Endothelial cell of hepatic sinusoid (primary cell): ENCODE results near the gene PPCDC.

Source experiments
- in situ Hi-C: cut with HindIII; loops from 2 replicates; pipeline ENCODE4 v1.10.0; 2017; ENCODE audit warnings: low sequenced_read_pairs

PPCDC gene, protein sequence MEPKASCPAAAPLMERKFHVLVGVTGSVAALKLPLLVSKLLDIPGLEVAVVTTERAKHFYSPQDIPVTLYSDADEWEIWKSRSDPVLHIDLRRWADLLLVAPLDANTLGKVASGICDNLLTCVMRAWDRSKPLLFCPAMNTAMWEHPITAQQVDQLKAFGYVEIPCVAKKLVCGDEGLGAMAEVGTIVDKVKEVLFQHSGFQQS

DNA sequence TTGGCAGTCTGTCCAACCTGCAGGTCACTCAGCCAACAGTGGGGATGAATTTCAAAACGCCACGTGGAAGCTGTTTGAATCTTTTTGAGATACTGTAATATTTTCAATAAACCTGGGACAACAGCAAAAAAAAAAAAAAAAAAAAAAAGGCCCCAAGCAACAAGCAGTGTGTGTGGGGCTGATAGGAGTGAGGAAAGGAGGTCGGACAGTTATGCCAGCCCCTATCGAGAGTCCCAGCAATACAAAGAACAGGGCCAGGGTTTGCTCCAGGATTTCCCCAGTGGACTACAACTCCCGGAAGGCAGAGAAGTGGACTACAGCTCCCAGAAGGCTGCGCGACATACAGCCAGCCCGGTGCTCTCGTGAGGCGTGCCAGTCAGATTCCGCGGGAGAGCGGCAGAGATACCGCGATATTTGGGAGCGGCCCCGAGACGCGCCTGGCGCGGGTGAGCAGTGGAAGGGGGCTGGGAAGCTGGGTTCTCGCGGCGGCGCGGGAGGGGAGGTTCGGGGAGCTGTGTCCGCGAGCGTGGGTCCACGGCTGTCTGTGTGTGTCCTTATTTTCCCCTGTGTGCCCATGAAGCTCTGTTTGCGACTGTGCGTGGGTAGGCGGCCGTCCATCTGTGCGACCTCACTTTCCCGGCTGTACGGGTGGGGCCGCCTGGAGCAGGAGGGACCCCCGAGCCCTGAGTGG is at the start of gene PPCDC:
PPCDC (plus strand) TSS at position 410 of the 691 bp plus-strand sequence. CDS start 4,729 bp downstream, outside the sequence.
- in situ Hi-C loops: no loop called here

DNA sequence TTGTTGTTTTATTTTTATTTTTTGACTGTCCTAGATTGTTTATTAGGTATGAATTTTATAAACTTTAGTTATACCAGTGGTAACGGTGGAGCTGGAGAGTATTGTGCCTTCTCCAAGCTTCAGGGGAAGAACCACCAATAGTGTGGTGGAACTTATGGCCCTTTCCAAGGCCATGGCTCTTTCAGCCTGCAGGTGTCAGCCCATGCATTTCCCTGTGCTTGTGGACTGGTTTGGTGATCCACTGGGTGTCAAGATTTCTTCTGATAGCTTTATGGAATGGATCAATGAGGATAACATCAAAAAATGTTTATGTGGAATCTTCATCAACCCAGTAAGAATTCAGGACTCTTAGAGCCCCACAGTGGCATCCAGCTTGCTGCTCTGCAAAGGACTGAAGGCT is 47.2 kb upstream of the PPCDC start:
- in situ Hi-C loops: no loop called here

DNA sequence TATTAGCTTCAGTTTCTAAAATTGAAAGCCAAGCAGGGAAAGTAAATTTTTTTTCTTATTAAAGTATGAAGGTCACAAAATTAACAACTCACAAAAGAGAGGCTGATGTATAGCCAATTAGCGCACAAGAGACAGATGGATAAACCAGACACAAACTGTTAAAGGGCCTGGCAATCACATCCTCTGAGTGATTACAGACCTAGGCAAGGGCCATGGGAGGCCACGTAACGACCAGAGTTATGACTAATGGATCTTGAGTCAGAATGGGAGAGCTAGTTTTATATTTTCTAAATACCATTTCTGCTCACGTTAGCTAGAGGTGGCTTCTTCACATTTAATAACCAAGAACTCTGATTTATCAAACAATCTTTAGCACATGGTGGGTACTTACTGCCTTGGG is 45.8 kb upstream of the PPCDC start:
- in situ Hi-C loops: no loop called here

DNA sequence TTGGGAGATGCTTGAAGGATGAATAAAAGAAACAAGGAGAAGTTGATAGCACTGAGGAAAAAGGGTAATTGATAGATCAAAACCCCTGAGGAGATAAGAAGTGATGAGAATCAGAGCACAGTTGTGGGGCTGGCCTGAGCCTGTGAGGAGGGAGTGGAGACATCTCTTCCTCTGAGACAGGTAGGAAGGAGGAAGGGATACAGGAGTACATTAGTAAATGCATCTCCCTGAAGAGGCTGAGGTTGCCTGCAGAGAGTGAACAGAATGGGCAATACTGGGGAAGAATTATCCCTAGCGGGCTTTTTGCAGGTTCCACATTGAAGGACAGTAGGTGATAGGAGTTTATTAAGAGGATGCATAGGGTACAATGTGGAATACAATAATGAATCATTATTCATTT is 45.3 kb upstream of the PPCDC start:
- in situ Hi-C loops: no loop called here

DNA sequence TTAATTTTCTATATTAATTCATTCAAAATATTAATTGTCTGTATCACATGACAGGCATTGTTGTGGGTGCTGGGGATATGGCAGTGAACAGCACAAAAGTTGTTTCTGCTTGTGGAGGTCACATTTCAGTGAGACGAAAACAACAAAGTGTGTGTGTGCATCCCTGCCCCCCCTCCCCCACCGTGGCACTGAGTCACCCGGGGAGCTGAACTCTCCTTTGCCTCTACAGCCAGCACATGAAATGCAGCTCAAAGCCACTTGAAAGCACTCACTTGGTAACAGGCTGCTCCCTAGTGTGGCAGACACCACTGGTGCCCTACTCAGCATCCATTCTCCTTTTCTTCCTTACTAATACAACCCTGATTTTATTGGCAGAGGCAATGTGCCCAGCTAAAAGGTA is 44.9 kb upstream of the PPCDC start:
- in situ Hi-C loops: no loop called here

DNA sequence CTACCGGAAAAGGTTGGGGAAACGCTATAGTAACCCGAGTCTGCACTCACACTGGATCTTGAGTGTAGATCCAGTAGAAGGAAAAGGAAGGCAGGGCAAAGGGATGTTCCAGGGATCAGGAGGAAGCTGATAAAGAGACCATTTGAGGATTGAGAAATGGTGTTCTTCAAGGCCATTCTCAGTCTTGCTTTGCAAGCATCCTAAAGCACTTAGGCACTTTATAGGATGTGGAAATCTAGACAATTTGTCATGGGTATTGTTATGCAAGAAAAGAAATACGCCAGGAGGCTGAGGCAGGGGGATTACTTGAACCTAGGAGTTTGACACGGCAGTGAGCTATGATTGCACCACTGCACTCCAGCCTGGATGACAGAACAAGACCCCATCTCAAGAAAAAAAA is 41.2 kb upstream of the PPCDC start:
- in situ Hi-C loops: no loop called here

DNA sequence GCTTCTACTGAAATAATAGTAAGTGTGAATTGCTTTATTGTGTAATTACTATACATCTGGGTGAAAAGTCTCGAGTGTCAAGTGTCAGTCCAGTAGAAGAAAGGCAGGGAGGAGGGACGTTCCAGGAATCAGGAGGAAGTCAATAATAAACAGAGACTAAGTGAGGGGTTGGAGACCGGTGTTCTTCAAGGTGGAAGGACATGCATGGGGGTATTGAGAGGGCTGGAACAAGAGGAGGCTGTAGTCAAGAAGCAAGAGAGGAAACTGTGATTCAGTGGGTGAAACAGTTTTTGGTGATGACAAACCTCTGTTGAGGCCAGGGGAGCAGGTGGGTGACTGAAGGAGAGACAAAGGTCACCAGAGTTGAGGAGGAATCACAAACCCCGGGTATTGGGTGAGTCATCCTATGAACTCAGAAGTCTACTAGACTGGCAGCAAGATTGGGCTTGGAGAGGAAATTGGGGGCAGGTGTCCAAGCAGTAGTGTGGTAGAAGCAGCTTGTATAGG is 39.6 kb upstream of the PPCDC start:
- in situ Hi-C loops: no loop called here

DNA sequence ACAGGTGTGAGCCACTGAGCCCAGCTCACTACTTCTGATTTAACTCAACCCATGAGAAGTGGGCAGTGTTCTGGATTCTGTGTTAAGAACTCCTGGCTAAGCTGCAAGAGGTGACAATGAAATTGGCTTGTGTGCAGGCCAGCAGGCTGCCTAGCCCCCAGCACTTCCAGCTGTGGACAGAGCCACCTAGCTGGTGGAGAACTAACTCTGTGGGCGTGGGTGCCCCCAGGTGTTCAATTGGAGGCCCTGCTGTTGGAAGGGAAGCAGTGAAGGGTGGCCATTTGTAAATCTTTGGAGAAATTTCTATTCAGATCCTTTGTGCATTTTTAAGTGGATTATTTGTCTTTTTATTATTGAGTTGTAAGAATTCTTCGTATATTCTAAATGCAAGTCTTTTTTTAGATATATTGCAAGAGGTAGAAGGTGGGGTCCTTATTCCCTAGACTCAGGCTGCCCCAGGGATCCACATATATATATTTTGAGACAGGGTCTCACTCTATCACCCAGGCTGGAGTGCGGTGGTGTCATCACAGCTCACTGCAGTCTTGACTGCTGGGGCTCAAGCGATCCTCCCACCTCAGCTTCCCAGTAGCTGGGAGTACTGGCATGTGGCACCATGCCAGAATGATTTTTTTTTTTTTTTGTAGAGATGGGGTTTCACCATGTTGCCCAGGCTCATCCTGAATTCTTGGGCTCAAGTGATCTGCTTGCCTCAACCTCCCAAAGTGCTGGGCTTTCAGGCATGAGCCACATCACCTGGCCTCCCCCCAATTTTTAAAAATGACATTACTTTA is 35.2 kb upstream of the PPCDC start:
- in situ Hi-C loops: no loop called here

DNA sequence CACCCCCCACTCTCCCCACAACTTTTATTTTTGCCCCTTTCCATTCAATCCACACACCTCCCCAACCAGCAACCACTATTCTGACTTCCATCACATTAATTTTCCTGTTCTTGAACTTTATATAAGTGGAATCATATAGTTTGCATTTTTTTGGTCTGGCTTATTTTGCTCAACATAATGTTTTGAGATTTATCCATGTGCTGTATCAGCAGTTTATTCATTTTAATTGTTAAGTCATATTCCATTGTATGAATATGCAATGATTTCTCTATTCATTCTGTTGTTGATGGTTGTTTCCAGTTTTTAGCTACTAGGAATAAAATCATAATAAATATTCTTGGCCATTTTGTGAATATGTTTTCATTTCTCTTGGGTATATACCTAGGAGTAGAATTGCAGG is 33.9 kb upstream of the PPCDC start:
- in situ Hi-C loops: no loop called here

DNA sequence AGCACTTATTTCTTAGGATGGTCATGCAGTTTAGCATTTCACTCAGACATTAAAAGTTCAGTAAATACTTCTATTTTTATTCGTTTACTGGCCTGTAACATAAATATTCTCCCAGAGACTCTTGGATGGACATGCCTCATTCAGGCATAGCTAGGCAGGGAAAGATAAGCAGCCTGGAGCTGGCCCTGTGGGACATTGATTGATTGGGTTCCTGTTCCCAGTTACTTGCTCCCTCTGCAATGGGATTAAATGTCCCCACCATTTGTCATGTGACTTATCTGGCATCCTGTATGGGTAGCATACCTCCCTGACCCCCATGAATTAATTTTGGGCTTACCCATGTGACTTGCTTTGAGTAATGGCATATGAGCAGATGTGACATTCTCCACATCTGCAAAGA is 30.8 kb upstream of the PPCDC start:
- in situ Hi-C loops: no loop called here

DNA sequence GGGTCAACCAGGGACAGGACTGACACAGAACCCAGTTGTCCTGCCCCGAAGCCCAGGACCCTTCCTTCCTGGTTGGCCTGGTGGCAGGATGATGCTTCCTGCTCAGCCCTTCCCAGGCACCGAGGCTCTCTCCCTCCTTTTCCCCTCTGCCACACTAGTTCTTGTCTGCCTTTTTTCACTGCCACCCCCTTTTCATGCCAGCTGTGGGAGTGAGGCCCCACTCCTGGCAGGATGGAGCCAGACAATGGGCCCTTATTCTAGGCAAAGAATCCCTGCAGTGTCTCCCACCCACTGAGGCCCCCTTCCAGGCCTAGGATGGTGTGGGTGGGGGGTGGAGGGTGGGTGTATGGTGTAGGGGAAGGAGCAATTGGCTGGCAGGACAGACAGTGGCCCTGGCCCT is 29.2 kb upstream of the PPCDC start:
- in situ Hi-C loops: no loop called here

DNA sequence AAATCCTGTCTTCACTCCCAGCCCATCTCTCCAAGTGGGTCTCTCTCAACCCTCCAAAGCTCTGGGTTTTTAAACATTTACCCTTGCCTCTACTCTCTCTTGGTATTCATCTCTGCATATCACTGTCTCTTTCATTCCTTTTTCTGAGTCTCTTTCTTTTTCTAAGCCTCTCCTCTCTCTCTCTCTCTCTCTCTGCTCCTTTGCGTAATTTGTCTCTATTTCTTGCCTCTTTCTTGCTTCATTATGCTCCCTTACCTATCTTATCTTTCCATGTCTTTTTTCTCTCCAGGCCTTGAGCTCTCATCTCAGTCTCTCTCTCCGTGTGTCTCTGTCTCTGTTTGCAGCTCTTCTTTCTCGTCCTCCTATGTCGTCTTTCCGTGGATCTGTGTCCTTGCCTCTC is 28.7 kb upstream of the PPCDC start:
- in situ Hi-C loops: no loop called here

DNA sequence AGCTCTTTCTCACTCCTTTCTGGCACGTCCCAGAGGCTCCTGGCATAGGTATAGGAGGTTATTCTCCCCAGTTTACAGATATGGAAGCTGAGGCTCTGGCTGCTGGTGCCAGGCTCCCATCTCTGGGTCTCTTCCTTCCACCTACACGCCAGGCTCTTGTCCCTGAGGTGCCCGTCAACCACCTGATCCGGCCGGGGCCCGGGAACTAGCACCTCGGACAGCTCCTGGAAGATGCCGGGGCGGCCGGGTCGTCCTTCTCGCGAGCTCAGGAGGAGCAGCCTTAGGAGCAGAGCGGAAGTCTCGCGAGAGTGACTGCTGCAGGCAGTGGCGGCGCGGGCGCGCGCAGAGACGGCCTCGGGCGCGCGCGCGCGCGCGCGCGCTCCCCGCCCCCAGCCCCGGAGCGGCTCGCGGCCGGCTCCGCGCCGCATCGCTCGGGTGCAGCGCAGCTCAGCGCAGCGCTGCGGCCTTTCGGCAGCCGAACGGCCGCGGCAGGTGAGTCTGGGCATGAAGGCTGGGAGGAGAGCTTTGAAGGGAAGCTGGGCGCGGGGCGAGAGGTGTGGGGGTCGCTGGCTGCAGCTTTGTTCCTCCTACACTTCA is 28.1 kb upstream of the PPCDC start, which contains the start of gene SCAMP5:
SCAMP5 (plus strand) TSS at position 382 of the 597 bp plus-strand sequence. CDS start 16,277 bp downstream, outside the sequence.
- in situ Hi-C loops: no loop called here

DNA sequence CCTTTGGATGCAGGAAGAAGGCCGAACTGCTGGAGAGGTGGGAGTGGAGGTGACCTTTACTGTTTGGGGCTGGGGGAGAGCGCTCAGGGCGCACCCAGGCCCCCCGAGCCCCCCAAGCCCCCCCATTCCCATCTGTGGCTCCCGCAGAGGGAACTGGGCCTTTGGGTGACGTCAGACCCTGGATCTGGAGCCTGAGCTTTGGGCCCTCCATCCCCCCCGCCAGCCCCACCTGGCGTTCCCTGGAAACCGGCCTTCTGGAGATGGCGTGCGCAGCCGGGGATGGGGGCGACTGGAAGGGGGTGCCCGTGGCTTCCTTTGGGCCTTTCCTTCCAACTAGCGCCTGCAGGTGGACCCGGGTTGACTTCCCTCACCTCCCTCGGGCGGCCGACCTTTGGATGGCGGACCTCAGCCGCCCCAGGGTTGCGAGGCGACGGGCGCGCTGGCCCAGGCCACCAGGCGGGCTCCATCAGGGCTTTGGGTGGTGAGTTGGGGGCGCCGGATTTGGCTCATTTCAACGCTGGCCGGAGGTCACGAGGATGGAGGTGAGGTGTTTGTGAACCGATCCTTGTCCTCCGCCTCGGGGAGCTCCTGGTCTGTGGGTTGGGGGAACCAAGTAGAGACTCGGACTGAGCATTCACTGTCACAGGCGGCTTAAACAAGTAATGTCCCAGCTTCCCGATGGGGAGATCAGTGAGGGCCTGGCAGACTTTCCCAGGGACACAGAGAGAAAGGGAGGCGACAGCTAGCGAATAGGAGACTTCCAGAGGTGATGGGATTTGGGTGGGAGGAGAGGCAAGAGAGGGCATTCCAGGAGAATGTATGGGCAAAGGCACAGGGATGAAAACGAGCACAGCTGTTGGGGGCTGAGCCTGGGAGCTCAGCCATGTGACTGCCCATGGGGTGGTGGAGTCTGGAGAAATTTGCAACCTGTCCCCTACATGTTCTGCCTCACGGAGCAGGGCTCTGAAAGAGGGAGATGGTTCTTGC is 27.3 kb upstream of the PPCDC start:
- in situ Hi-C loops: no loop called here

DNA sequence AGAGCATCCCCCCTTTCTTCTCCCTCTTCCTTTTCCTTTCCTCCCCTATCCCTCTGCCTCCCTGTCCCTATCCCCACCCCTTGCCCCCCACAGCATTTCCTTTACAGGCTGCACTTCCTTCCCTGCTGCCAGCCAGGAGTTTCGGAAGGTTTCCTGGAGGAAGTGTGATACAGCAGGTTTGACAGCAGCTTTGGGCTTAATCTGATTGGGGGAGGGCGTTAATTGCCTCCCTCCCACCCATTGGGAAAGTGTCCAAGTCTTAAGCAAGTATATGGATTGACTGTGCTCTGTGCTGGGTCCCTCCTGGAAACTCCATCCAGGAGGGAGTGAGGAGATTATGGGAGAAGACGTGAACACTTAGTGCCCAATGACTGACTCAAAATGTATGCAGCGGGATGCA is 26.2 kb upstream of the PPCDC start:
- in situ Hi-C loops: no loop called here

DNA sequence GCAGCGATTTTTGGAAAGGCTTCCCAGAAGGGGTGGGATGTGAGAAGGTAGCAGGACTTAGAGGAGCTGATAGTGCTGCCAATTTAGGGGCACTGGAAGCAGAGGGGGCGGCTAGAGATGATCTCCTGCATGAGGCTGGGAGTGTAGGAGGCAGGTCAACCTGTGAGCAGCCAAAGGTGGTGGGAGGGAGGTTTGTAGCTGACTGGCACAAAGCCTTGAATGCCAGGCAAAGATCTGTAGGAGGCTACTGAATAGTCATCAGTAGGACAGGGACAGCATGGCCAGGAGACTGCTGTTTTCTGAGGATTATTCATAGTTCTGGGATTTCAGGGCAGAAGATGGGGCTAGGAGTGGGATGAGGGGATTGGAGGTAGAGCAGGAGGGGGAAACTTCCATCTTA is 25.8 kb upstream of the PPCDC start:
- in situ Hi-C loops: no loop called here

DNA sequence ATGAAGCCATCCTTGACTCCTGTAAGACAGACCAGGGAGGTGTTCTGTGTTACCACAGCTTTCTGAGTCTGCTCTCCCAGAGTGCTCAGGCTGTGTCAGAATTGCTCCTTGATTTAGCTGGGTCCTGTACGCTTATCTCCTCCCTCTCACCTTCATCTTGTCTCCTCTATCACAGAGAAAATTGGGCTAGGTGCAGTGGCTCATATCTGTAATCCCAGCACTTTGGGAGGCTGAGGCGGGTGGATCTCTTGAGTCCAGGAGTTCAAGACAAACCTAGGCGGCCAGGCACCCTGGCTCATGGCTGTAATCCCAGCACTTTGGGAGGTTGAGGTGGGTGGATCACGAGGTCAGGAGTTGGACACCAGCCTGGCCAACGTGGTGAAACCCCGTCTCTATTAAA is 22.1 kb upstream of the PPCDC start:
- in situ Hi-C loops: no loop called here

DNA sequence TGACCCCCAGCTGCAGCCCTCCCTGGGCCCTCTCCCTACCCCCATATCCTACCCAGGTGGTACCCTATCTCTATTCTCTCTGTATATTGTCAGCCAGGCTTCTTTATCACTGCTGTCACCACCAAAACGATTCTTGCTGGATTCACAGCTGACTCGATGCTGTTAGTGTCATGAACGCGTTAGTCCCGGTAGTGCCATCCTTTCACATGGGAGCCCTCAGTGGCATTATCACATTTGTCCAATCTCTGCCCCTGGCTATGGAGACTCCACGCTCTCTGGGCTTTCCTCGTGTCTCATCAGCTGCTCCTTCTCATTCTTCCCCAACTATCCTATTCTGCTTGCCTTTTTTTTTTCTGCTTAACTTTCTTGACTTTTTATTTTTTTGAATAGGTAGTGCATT is 21.0 kb upstream of the PPCDC start:
- in situ Hi-C loops: no loop called here

DNA sequence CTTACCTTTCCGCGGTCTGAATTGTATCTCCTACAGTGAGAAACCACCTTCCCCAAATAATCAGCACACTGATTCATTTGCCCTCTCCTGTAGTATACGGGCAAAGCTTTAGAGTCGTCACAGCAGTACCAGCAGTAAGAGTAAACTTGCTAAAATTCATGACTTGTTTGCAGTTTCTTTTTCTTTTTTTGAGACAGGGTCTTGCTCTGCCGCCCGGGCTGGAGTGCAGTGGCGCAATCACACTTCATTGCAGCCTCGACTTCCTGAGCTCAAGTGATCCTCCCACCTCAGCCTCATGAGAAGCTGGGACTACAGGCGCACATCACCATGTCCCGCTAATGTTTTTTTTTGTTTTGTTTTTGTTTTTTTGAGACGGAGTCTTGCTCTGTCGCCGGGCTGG is 16.2 kb upstream of the PPCDC start:
- in situ Hi-C loops: no loop called here

DNA sequence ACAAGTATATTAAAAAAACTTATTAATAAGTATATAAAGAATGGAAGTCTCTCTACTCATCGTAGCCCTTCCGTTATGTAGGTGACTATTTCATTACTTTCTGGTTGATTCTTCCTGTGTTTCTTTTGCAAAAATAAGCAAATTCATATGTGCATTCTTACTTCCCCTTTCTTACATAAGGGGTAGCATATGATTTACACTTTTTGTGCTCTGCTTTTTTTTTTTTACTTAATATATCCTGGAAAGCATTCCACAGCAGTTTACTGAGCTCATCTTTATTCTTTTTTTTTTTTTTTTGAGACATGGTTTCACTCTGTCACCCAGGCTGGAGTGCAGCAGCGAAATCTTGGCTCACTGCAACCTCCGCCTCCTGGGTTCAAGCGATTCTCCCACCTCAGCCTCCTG is 15.2 kb upstream of the PPCDC start:
- in situ Hi-C loops: no loop called here
